ENCODE measurements around the gene APC2. TPM values are rescaled to one million over a fixed set of nuclear protein-coding genes. Genes with fewer than 3 reads are reported as not detected.

The APC2 gene
- total RNA-seq, 1 experiment from 2014 or later: 0.31 TPM

DNA sequence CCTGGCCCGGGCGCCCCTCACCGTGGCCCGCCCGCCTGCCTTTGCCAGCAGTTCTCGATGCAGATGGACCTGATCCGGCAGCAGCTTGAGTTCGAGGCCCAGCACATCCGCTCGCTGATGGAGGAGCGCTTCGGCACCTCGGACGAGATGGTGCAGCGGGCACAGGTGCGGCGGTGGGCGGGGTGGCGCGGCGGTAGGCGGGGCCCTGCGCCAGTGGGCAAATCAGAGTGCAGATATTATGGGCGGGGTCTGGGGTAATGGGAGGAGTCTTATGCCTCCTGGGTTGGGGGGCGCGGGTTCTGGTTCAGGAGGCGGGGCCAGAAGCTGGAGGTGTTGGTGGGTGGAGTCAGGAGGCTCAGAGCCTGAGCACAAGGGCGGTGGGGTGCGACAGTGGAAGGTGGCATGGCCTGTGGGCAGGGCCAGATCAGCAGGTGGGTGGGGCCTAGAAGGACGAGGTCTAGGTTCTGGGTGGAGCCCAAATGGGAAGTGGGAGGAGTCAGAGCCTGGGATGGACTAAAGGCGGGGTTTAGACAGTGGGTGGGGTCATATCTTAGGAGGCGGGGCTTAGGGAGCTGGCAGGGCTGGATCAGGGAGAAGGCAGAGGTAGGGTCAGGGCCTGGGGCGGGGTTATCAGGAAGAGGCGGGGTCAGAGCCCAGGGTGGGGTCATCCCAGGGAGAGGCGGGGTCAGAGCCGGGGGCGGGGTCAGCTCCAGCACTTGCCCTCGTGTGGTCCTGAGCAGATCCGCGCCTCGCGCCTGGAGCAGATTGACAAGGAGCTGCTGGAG, 5.6 kb downstream of the APC2 start:
- Histone ChIP-seq H3K4me3 (ENCODE audit: insufficient read depth, low read depth, low read length) (peak overlapping the region; percentile 31), H3K36me3 (replicated peaks; ENCODE audit: control insufficient read depth, insufficient read depth, low read length) (no peaks in the 10 kb centered on the region), H3K27me3 (ENCODE audit: control insufficient read depth, insufficient read depth, low read length) (peaks cover 57% of the 10 kb centered on the region)
- DNase-seq: peak; percentile 99

DNA sequence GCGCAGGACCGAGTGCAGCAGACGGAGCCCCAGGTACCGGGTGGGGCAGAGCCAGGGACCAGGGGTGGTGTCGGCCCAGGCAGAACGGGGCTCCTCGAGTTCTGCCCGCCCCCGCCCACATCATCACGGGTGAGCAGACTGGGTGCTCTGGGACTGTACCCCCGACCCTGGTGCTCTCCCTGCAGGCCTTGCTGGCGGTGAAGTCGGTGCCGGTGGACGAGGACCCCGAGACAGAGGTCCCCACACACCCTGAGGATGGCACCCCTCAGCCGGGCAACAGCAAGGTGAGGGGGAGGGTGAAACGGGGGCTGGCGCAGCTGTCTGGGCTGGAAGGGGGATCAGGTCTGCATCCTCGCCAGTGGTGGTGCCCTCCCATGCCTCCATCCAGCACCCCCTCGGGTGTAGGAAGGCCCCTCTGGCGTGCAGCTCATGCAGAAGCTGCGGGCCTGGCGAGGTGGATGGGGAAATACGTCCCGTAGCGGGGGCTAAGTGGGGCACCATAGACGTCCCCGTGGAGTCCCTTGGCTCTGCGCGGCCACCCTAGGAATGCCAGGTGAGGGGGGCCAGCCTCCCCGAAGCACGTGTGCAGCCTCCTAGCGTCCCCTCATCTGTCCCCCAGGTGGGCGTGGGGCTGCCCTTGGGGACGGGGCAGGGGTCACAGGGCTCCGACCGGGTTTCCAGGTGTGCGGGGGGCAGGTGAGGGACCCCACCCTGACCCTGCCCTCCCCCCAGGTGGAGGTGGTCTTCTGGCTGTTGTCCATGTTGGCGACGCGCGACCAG, 6.4 kb downstream of the APC2 start:
- no peak for DNase-seq
- peaks cover 49% of the 10 kb centered on the region for H3K27me3 ChIP-seq (ENCODE audit: control insufficient read depth, insufficient read depth, low read length)
- H3K4me3 ChIP-seq (ENCODE audit: insufficient read depth, low read depth, low read length): no peak overlapping the region
- H3K36me3 ChIP-seq (replicated peaks; ENCODE audit: control insufficient read depth, insufficient read depth, low read length): no peaks in the 10 kb centered on the region

DNA sequence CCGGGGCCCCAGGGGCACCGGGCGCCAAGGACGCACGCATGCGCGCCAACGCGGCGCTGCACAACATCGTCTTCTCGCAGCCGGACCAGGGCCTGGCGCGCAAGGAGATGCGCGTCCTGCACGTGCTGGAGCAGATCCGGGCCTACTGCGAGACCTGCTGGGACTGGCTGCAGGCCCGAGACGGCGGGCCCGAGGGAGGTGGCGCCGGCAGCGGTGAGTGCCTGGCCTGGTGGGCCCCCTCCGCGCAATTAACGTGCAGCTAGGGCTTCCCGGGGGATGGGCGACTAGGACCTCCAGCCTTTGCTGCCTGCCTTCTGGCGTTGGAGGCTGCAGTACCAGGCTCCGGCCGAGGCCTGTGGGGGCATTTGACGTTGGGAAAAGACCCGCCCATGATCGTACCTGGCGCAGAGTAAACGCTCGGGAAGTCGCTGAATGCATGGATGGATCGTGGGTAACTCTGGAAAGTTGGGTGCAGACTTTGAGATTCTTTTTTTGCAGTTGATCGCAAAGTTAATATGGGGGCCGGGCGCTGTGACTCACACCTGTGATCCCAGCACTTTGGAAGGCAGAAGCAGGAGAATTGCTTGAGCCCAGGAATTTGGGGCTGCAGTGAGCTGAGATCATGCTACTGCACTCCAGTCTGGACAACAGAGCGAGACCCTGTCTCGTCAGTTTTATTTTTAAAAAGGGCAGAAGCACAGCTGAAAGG, 7.3 kb downstream of the APC2 start:
- Histone ChIP-seq H3K36me3 (replicated peaks; ENCODE audit: control insufficient read depth, insufficient read depth, low read length) (no peaks in the 10 kb centered on the region), H3K27me3 (ENCODE audit: control insufficient read depth, insufficient read depth, low read length) (peaks cover 43% of the 10 kb centered on the region), H3K4me3 (ENCODE audit: insufficient read depth, low read depth, low read length) (no peak overlapping the region)
- peak; percentile 85 for DNase-seq

DNA sequence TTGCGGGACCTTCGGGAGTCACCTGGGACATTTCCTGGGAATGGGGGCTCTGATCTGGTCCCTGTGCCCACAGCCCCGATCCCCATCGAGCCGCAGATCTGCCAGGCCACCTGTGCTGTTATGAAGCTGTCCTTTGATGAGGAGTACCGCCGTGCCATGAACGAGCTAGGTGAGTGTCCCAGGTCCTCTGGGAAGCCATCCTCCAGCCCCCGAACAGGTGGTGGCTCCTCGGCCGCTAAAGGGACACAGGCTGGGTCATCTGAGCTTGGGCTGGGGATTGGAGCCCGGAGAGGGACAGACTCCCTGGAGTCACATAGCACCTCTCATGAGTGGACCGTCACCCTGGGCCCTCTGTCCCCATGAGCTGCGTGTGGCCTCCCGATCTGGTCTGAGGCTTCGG, 8.0 kb downstream of the APC2 start:
- peaks cover 36% of the 10 kb centered on the region for H3K27me3 ChIP-seq (ENCODE audit: control insufficient read depth, insufficient read depth, low read length)
- DNase-seq: no peak
- H3K4me3 ChIP-seq (ENCODE audit: insufficient read depth, low read depth, low read length): no peak overlapping the region
- no peaks in the 10 kb centered on the region for H3K36me3 ChIP-seq (replicated peaks; ENCODE audit: control insufficient read depth, insufficient read depth, low read length)

DNA sequence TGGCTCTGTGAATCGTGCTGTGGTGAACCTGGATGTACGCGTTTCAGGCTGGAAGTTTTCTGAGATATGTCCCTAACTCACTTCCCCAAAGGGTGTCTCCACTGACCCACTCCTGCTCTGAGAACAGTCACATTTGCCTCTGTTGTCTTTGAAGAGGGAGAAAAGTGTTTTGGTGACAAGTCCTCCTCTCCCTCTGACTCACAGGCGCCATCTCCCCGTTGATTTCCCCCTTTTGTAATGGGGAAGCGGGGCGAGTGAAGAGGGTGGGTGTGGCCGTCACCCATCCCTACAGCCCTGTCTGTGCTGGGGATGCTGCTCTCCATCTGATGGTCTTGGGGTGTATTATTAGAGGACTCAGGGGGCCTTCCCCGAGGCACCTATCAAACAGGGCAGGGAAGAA, 9.6 kb downstream of the APC2 start:
- Histone ChIP-seq H3K36me3 (replicated peaks; ENCODE audit: control insufficient read depth, insufficient read depth, low read length) (no peaks in the 10 kb centered on the region), H3K27me3 (ENCODE audit: control insufficient read depth, insufficient read depth, low read length) (peaks cover 23% of the 10 kb centered on the region), H3K4me3 (ENCODE audit: insufficient read depth, low read depth, low read length) (no peak overlapping the region)
- DNase-seq: no peak

DNA sequence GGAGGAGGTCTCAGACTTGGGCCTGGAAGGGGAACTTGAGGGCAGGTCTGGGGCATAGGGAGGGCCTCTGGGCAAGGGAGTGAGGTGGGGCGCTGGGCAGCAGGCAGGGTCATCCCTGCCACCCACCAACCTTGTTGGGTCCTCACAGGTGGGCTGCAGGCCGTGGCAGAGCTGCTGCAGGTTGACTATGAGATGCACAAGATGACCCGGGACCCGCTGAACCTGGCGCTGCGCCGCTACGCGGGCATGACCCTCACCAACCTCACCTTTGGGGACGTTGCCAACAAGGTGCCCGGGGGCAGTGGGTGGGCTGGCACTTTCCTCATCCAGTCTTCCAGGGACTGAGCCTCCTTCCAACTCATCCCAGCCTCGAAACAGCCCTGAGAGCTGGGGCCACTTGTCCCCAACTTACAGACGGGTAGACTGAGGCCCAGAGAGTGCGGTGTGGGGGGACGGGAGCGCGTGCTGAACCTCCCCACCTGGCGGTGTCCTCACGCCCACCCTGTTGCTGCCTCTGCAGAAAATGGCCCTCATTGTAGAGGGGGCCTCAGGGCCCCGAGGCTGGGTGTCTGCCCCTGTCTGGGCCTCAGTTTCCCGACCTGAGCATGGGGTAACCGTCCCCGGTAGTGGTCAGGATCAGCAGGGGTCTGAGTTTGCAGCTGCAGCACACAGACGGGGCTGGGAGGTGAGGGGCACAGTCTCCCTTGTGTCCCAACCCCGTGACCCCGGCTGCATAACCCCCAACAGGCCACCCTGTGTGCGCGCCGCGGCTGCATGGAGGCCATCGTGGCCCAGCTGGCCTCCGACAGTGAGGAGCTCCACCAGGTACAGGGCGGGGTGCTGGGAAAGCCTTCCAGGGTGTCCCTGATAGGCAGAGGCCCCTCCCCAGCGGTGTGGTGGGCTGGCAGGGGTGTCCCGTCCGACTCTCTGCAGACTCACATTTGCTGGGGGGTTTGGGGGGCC, 10.4 kb downstream of the APC2 start:
- DNase-seq: no peak
- H3K4me3 ChIP-seq (ENCODE audit: insufficient read depth, low read depth, low read length): no peak overlapping the region
- no peaks in the 10 kb centered on the region for H3K36me3 ChIP-seq (replicated peaks; ENCODE audit: control insufficient read depth, insufficient read depth, low read length)
- peaks cover 21% of the 10 kb centered on the region for H3K27me3 ChIP-seq (ENCODE audit: control insufficient read depth, insufficient read depth, low read length)

DNA sequence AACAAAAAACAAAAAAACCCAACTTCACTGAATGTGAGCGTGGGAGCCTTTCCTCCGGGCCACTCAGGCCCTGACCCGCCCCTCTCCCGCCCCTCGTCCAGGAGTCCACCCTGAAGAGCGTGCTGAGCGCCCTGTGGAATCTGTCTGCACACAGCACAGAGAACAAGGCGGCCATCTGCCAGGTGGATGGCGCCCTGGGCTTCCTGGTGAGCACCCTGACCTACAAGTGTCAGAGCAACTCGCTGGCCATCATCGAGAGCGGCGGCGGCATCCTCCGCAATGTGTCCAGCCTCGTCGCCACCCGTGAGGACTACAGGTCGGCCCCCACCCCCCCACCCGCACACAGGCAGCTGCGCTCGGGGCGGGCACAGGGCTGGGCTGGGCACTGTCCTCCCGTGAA, 11.9 kb downstream of the APC2 start:
- no peak overlapping the region for H3K4me3 ChIP-seq (ENCODE audit: insufficient read depth, low read depth, low read length)
- no peak for DNase-seq
- H3K36me3 ChIP-seq (replicated peaks; ENCODE audit: control insufficient read depth, insufficient read depth, low read length): no peaks in the 10 kb centered on the region
- H3K27me3 ChIP-seq (ENCODE audit: control insufficient read depth, insufficient read depth, low read length): peaks cover 27% of the 10 kb centered on the region

DNA sequence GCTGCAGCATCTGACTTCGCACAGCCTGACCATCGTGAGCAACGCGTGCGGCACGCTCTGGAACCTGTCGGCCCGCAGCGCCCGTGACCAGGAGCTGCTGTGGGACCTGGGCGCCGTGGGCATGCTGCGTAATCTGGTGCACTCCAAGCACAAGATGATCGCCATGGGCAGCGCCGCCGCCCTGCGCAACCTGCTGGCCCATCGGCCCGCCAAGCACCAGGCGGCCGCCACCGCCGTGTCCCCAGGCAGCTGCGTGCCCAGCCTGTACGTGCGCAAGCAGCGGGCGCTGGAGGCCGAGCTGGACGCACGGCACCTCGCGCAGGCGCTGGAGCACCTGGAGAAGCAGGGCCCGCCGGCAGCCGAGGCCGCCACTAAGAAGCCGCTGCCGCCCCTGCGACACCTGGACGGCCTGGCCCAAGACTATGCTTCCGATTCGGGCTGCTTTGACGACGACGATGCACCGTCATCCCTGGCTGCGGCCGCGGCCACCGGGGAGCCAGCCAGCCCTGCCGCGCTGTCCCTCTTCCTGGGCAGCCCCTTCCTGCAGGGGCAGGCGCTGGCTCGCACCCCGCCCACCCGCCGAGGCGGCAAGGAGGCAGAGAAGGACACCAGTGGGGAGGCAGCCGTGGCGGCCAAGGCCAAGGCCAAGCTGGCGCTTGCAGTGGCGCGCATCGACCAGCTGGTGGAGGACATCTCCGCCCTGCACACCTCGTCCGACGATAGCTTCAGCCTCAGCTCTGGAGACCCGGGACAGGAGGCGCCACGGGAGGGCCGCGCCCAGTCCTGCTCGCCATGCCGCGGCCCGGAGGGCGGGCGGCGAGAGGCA, 15.5 kb downstream of the APC2 start:
- Histone ChIP-seq H3K36me3 (replicated peaks; ENCODE audit: control insufficient read depth, insufficient read depth, low read length) (no peaks in the 10 kb centered on the region), H3K4me3 (ENCODE audit: insufficient read depth, low read depth, low read length) (no peak overlapping the region), H3K27me3 (ENCODE audit: control insufficient read depth, insufficient read depth, low read length) (peaks cover 53% of the 10 kb centered on the region)
- peak; percentile 93 for DNase-seq

DNA sequence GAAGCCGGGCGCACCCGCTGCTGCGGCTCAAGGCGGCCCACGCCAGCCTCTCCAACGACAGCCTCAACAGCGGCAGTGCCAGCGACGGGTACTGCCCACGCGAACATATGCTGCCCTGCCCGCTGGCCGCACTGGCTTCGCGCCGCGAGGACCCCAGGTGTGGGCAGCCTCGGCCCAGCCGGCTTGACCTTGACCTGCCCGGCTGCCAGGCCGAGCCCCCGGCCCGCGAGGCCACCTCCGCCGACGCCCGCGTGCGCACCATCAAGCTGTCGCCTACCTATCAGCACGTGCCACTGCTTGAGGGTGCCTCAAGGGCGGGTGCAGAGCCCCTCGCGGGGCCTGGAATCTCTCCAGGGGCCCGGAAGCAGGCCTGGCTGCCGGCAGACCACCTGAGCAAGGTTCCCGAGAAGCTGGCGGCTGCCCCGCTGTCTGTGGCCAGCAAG, 16.1 kb downstream of the APC2 start:
- peak; percentile 78 for DNase-seq
- Histone ChIP-seq H3K36me3 (replicated peaks; ENCODE audit: control insufficient read depth, insufficient read depth, low read length) (no peaks in the 10 kb centered on the region), H3K4me3 (ENCODE audit: insufficient read depth, low read depth, low read length) (no peak overlapping the region), H3K27me3 (ENCODE audit: control insufficient read depth, insufficient read depth, low read length) (peaks cover 60% of the 10 kb centered on the region)

DNA sequence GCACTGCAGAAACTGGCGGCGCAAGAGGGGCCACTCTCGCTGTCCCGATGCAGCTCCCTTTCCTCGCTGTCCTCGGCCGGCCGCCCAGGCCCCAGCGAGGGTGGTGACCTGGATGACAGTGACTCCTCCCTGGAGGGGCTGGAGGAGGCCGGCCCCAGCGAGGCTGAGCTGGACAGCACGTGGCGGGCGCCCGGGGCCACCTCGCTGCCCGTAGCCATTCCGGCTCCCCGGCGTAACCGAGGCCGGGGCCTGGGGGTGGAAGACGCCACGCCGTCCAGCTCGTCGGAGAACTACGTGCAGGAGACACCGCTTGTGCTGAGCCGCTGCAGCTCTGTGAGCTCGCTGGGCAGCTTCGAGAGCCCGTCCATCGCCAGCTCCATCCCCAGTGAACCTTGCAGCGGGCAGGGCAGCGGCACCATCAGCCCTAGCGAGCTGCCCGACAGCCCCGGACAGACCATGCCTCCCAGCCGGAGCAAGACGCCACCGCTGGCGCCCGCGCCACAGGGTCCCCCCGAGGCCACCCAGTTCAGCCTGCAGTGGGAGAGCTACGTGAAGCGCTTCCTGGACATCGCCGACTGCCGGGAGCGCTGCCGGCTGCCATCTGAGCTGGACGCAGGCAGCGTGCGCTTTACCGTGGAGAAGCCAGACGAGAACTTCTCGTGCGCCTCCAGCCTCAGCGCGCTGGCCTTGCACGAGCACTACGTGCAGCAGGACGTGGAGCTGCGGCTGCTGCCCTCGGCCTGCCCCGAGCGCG, 16.7 kb downstream of the APC2 start:
- Histone ChIP-seq H3K4me3 (ENCODE audit: insufficient read depth, low read depth, low read length) (peak overlapping the region; percentile 12; the same call in 1 of the 2 replicates), H3K36me3 (replicated peaks; ENCODE audit: control insufficient read depth, insufficient read depth, low read length) (no peaks in the 10 kb centered on the region), H3K27me3 (ENCODE audit: control insufficient read depth, insufficient read depth, low read length) (peaks cover 66% of the 10 kb centered on the region)
- DNase-seq: peak; percentile 83

DNA sequence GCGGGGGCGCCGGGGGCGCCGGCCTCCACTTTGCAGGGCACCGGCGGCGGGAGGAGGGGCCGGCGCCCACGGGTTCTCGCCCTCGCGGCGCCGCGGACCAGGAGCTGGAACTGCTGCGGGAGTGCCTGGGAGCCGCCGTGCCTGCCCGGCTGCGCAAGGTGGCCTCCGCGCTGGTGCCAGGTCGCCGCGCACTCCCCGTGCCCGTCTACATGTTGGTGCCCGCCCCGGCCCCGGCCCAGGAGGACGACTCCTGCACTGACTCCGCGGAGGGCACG, 17.2 kb downstream of the APC2 start:
- Histone ChIP-seq H3K36me3 (replicated peaks; ENCODE audit: control insufficient read depth, insufficient read depth, low read length) (no peaks in the 10 kb centered on the region), H3K27me3 (ENCODE audit: control insufficient read depth, insufficient read depth, low read length) (peaks cover 71% of the 10 kb centered on the region), H3K4me3 (ENCODE audit: insufficient read depth, low read depth, low read length) (peak overlapping the region; percentile 12; the same call in 1 of the 2 replicates)
- DNase-seq: no peak

DNA sequence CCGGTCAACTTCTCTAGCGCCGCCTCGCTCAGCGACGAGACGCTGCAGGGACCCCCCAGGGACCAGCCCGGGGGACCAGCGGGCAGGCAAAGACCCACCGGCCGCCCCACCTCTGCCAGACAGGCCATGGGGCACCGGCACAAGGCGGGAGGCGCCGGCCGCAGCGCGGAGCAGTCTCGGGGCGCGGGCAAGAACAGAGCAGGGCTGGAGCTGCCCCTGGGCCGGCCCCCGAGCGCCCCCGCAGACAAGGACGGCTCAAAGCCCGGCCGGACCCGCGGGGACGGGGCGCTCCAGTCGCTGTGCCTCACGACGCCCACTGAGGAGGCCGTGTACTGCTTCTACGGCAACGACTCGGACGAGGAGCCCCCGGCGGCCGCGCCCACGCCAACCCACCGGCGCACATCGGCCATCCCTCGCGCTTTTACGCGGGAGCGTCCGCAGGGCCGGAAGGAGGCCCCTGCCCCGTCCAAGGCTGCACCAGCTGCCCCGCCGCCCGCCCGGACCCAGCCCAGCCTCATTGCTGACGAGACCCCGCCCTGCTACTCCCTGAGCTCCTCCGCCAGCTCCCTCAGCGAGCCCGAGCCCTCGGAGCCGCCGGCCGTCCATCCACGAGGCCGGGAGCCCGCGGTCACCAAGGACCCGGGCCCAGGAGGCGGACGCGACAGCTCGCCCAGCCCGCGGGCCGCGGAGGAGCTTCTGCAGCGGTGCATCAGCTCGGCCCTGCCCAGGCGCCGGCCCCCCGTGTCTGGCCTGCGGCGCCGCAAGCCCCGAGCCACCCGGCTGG, 17.8 kb downstream of the APC2 start:
- DNase-seq: peak; percentile 89
- Histone ChIP-seq H3K36me3 (replicated peaks; ENCODE audit: control insufficient read depth, insufficient read depth, low read length) (no peaks in the 10 kb centered on the region), H3K27me3 (ENCODE audit: control insufficient read depth, insufficient read depth, low read length) (peaks cover 76% of the 10 kb centered on the region), H3K4me3 (ENCODE audit: insufficient read depth, low read depth, low read length) (no peak overlapping the region; the same call in 1 of the 2 replicates)

Measured in H7 (cell line).